ENCODE data around the gene STK25. TPM values are rescaled to one million over a fixed set of nuclear protein-coding genes. Genes with fewer than 3 reads are reported as not detected.

Gene STK25
- total RNA-seq, 1 donor from 2014 or later, result 226 TPM

GRCh38 chr2:241539616-241540374 is 31.4 kb upstream of the STK25 start:
- no peak for DNase-seq (ENCODE audit: low spot score, unreplicated experiment)
- no peak overlapping the region for H3K27ac Mint-ChIP-seq
- H3K4me3 Mint-ChIP-seq (ENCODE audit: low read depth), result no peak overlapping the region
- peaks cover 40% of the 10 kb centered on the region for H3K27me3 Mint-ChIP-seq
- peaks cover 9% of the 10 kb centered on the region for H3K4me1 Mint-ChIP-seq (ENCODE audit: low read depth)
- H3K9me3 Mint-ChIP-seq (ENCODE audit: low read depth), result no peaks in the 10 kb centered on the region
- no peak for TF ChIP-seq CTCF (IDR thresholded peaks at IDR 0.05; ENCODE audit: unreplicated experiment)
- H3K36me3 Mint-ChIP-seq (ENCODE audit: insufficient read depth), result no peaks in the 10 kb centered on the region

- H3K27ac Mint-ChIP-seq, result no peak overlapping the region
- peaks cover 9% of the 10 kb centered on the region for H3K4me1 Mint-ChIP-seq (ENCODE audit: low read depth)
- no peaks in the 10 kb centered on the region for H3K36me3 Mint-ChIP-seq (ENCODE audit: insufficient read depth)
- DNase-seq (ENCODE audit: low spot score, unreplicated experiment), result no peak
- H3K9me3 Mint-ChIP-seq (ENCODE audit: low read depth), result no peaks in the 10 kb centered on the region
- peaks cover 44% of the 10 kb centered on the region for H3K27me3 Mint-ChIP-seq
- H3K4me3 Mint-ChIP-seq (ENCODE audit: low read depth), result no peak overlapping the region
- no peak for TF ChIP-seq CTCF (IDR thresholded peaks at IDR 0.05; ENCODE audit: unreplicated experiment)
Measured at GRCh38 chr2:241538838-241539615, 30.6 kb upstream of the STK25 start.

- Mint-ChIP-seq H3K4me3 (ENCODE audit: low read depth) (no peak overlapping the region), H3K27me3 (peaks cover 37% of the 10 kb centered on the region), H3K9me3 (ENCODE audit: low read depth) (no peaks in the 10 kb centered on the region), H3K27ac (peak overlapping the region; percentile 81), H3K36me3 (ENCODE audit: insufficient read depth) (no peaks in the 10 kb centered on the region), H3K4me1 (ENCODE audit: low read depth) (peaks cover 9% of the 10 kb centered on the region)
- no peak for TF ChIP-seq CTCF (IDR thresholded peaks at IDR 0.05; ENCODE audit: unreplicated experiment)
- DNase-seq (ENCODE audit: low spot score, unreplicated experiment), result no peak
Measured at GRCh38 chr2:241535871-241536655, 27.7 kb upstream of the STK25 start.

- no peak overlapping the region for H3K4me3 Mint-ChIP-seq (ENCODE audit: low read depth)
- peaks cover 6% of the 10 kb centered on the region for H3K4me1 Mint-ChIP-seq (ENCODE audit: low read depth)
- no peaks in the 10 kb centered on the region for H3K36me3 Mint-ChIP-seq (ENCODE audit: insufficient read depth)
- H3K9me3 Mint-ChIP-seq (ENCODE audit: low read depth), result no peaks in the 10 kb centered on the region
- H3K27ac Mint-ChIP-seq, result no peak overlapping the region
- no peak for TF ChIP-seq CTCF (IDR thresholded peaks at IDR 0.05; ENCODE audit: unreplicated experiment)
- no peak for DNase-seq (ENCODE audit: low spot score, unreplicated experiment)
- peaks cover 37% of the 10 kb centered on the region for H3K27me3 Mint-ChIP-seq
Measured at GRCh38 chr2:241534701-241535375, 26.5 kb upstream of the STK25 start.
